GM10248 (cell line): ENCODE results near the gene ITCH.
"Not testable (repeated sequence)": the region's sequence is repeated elsewhere in the genome, so short reads cannot be mapped to it uniquely, and the experiment has no call there.

Experiments used
- CTCF ChIA-PET: fragments of 300-600 bp; sonication (Branson Sonifier 250); formaldehyde crosslinking; extraction: SDS; loops from one replicate; lab custom pipeline; 2021; ENCODE audit warnings: antibody characterized with exemption; lab: Yijun Ruan, JAX
- POLR2A ChIA-PET: fragments of 350-650 bp; sonication (Branson Sonifier 250); formaldehyde crosslinking; extraction: SDS; loops from one replicate; lab custom pipeline; 2020; ENCODE audit warnings: antibody characterized with exemption; lab: Yijun Ruan, JAX
- DNase-seq: peaks from one replicate; pipeline ENCODE4 v3.0.0; 2012; ENCODE audit errors: extremely low spot score
- CTCF ChIP-seq: IDR thresholded peaks from 2 replicates; pipeline ENCODE4 v1.5.1; 2012; ENCODE audit warnings: mild to moderate bottlenecking, low read depth; ENCODE audit errors: extremely low read depth, missing control alignments, control extremely low read depth

The ITCH gene

DNA sequence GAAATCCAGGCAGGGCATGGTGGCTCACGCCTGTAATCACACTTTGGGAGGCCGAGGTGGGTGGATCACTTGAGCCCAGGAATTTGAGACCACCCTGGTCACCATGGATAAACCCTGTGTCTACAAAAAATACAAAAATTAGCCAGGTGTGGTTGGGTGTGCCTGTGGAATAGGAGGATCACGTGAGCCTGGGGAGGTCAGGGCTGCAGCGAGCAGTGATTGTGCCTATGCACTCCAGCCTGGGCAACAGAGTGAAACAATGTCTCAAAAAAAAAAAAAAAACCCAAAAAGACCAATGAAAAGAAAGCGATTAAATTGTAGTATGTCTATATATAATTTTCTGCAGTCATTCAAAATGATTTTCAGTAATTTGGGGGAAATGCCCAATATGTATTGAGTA, 70.3 kb downstream of the ITCH start:
- no peak for TF ChIP-seq CTCF
- ChIA-PET CTCF (interaction anchor here (1.8 kb wide), 1 partner anchor 121 kb away, joined by 6 read pairs; no protein-coding TSS in a partner anchor), POLR2A (no interaction called here)
- no peak for DNase-seq

GRCh38 chr20:34435589-34435988, 72.5 kb downstream of the ITCH start:
- POLR2A ChIA-PET: no interaction called here
- TF ChIP-seq CTCF: no peak
- CTCF ChIA-PET: interaction anchor here (1.3 to 2.1 kb wide), 2 partner anchors 11 to 38 kb away, joined by 6 to 7 read pairs; no protein-coding TSS in a partner anchor
- no peak for DNase-seq

DNA sequence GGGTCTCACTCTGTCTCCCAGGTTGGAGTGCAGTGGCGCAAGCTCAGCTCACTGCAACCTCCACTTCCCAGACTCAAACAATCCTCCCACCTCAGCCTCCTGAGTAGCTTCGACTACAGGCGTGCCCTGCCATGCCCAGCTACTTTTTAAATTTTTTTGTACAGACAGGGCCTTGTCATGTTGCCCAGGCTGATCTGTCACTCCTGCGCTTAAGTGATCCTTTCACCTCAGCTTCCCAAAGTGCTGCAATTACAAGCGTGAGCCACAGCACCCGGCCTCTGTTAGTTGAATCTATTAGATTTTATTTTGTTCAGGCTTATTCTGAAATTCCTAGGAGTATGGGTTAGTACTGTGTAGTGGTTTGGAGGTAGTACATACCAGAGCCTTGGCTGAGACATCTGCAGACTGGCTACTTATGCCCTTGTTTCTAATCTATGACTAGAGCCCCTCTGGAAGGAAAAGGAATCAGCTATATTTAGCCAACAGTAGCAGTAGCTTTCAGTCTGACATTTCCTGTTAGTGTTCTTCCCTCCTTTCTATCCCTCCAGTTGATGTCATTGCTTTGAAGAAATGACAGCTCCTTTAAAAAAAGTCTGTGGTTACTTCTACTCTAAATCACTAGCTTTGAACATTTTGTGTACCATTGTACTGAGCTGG, 74.4 kb downstream of the ITCH start:
- no peak for DNase-seq
- TF ChIP-seq CTCF: no peak
- POLR2A ChIA-PET: no interaction called here
- CTCF ChIA-PET: interaction anchor here (0.7 to 2.6 kb wide), 10 partner anchors 9 to 125 kb away, joined by 3 to 12 read pairs (median 4); no protein-coding TSS in a partner anchor

DNA sequence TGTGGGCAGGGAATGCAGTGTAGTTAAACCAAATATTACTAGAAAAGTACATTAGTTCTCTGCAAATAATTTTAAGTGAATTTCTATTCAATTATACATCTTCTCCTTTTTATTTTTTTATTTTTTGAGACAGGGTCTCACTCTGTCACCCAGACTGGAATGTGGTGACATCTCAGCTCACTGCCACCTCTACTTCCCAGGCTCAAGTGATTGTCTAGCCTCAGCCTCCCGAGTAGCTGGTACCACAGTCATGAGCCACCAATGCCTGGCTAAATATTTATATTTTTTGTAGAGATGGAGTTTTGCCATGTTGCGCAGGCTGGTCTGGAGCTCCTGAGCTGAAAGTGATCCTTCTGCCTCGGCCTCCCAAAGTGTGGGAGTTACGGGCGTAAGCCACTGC, 76.1 kb downstream of the ITCH start:
- ChIA-PET POLR2A (no interaction called here), CTCF (interaction anchor here (1.2 to 2.6 kb wide), 2 partner anchors 23 to 127 kb away, joined by 3 to 12 read pairs; no protein-coding TSS in a partner anchor)
- TF ChIP-seq CTCF: no peak
- no peak for DNase-seq

DNA sequence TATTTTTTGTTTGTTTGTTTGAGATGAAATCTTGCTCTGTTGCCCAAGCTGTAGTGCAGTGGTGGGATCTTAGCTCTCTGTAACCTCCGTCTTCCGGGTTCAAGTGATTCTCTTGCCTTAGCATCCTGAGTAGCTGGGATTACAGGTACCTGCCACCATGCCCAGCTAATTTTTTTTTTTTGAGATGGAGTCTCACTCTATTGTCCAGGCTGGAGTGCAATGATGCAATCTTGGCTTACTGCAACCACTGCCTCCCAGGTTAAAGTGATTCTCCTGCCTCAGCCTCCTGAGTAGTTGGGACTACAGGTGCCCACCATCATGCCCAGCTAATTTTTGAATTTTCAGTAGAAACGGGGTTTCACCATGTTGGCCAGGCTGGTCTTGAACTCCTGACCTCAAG, 78.3 kb downstream of the ITCH start:
- DNase-seq, POLR2A ChIA-PET: not testable (repeated sequence)
- CTCF ChIA-PET: interaction anchor here (0.8 kb wide), 1 partner anchor 129 kb away, joined by 3 read pairs; no protein-coding TSS in a partner anchor

DNA sequence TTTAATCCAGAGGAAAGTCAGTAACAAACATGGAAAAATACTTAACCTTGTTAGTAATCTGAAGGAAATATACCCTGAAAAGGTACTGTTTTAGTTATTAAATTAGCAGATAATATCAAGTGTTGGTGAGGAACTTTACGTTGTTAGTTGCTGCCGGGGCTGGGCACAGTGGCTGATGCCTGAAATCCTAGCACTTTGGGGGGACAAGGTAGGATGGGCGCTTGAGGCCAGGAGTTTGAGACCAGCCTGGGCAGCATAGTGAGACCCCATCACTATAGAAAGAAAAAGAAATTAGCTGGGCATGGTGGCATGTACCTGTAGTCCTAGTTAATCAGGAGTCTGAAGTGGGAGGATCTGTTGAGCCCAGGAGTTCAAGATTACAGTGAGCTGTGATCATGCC, 80.5 kb downstream of the ITCH start:
- ChIA-PET POLR2A (no interaction called here), CTCF (no interaction called here)
- TF ChIP-seq CTCF: no peak
- DNase-seq: no peak
